ENCODE results near the gene CACNA1E. TPM values are rescaled to one million over a fixed set of nuclear protein-coding genes. Genes with fewer than 3 reads are reported as not detected.

The CACNA1E gene
- total RNA-seq (2014; rRNA removed; shearing (Covaris generic)), result 0.02 TPM in 1 of 2 replicates, not detected in the other

GRCh38 chr1:181483285-181484195 is at the start of gene CACNA1E:
TSS of gene CACNA1E (plus strand) at chr1:181483517. CDS start at chr1:181483745, 228 bp downstream.
- no peak for DNase-seq (ENCODE audit: low read depth)

- DNase-seq (ENCODE audit: low read depth), result no peak
Measured at GRCh38 chr1:181433931-181434330, 49.4 kb upstream of the CACNA1E start.

- no peak for DNase-seq (ENCODE audit: low read depth)
Measured at GRCh38 chr1:181438013-181438412, 45.3 kb upstream of the CACNA1E start.

- no peak for DNase-seq (ENCODE audit: low read depth)
Measured at GRCh38 chr1:181440510-181440909, 42.8 kb upstream of the CACNA1E start.

- DNase-seq (ENCODE audit: low read depth), result no peak
Measured at GRCh38 chr1:181442181-181442525, 41.2 kb upstream of the CACNA1E start.

GRCh38 chr1:181443231-181443853 is 40.0 kb upstream of the CACNA1E start:
- no peak for DNase-seq (ENCODE audit: low read depth)

- DNase-seq (ENCODE audit: low read depth), result no peak
Measured at GRCh38 chr1:181445436-181445835, 37.9 kb upstream of the CACNA1E start.

- no peak for DNase-seq (ENCODE audit: low read depth)
Measured at GRCh38 chr1:181448461-181448860, 34.9 kb upstream of the CACNA1E start.

- no peak for DNase-seq (ENCODE audit: low read depth)
Measured at GRCh38 chr1:181451661-181452230, 31.6 kb upstream of the CACNA1E start.

GRCh38 chr1:181452746-181453145 is 30.6 kb upstream of the CACNA1E start:
- DNase-seq (ENCODE audit: low read depth), result peak; percentile 2

GRCh38 chr1:181453541-181454201 is 29.6 kb upstream of the CACNA1E start:
- no peak for DNase-seq (ENCODE audit: low read depth)

- DNase-seq (ENCODE audit: low read depth), result no peak
Measured at GRCh38 chr1:181456551-181456950, 26.8 kb upstream of the CACNA1E start.

- no peak for DNase-seq (ENCODE audit: low read depth)
Measured at GRCh38 chr1:181458419-181458818, 24.9 kb upstream of the CACNA1E start.

GRCh38 chr1:181459067-181459466 is 24.2 kb upstream of the CACNA1E start:
- no peak for DNase-seq (ENCODE audit: low read depth)

GRCh38 chr1:181469829-181470228 is 13.5 kb upstream of the CACNA1E start:
- DNase-seq (ENCODE audit: low read depth), result peak; percentile 79

GRCh38 chr1:181475580-181475979 is 7.7 kb upstream of the CACNA1E start:
- DNase-seq (ENCODE audit: low read depth), result no peak

- DNase-seq (ENCODE audit: low read depth), result no peak
Measured at GRCh38 chr1:181476581-181476980, 6.7 kb upstream of the CACNA1E start.

- DNase-seq (ENCODE audit: low read depth), result no peak
Measured at GRCh38 chr1:181478306-181478705, 5.0 kb upstream of the CACNA1E start.

- DNase-seq (ENCODE audit: low read depth), result peak; percentile 51
Measured at GRCh38 chr1:181479137-181479745, 4.1 kb upstream of the CACNA1E start.

- no peak for DNase-seq (ENCODE audit: low read depth)
Measured at GRCh38 chr1:181482001-181482430, 1.3 kb upstream of the CACNA1E start.

- no peak for DNase-seq (ENCODE audit: low read depth)
Measured at GRCh38 chr1:181482521-181483284, 614 bp upstream of the CACNA1E start.
